EH (cell line): Measurements from ENCODE around the gene WIZ.

ENCODE experiments used
- DNase-seq: peaks from one replicate; pipeline ENCODE4 v3.0.0-alpha.2; 2015; ENCODE audit warnings: low read depth

Gene WIZ

DNA sequence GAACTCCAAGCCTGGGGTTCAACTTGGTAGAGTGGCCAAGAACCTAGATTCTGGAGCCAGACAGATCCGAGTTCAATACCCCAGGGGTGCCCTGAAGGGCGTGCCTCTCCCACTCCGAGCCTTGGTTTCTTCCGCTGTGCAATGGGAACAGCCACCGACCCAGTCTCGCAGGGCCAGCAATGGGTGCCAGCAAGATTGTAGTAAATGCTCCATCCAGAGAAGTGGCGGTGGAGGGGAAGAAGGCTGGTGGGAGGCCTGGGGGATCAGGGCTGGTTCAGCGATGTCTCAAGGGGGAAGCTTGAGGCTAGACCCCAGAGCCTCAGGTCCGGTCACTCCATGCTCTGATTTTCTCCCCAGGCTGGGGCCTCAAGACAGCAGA lies 4.5 kb downstream of the WIZ start:
- no peak for DNase-seq

DNA sequence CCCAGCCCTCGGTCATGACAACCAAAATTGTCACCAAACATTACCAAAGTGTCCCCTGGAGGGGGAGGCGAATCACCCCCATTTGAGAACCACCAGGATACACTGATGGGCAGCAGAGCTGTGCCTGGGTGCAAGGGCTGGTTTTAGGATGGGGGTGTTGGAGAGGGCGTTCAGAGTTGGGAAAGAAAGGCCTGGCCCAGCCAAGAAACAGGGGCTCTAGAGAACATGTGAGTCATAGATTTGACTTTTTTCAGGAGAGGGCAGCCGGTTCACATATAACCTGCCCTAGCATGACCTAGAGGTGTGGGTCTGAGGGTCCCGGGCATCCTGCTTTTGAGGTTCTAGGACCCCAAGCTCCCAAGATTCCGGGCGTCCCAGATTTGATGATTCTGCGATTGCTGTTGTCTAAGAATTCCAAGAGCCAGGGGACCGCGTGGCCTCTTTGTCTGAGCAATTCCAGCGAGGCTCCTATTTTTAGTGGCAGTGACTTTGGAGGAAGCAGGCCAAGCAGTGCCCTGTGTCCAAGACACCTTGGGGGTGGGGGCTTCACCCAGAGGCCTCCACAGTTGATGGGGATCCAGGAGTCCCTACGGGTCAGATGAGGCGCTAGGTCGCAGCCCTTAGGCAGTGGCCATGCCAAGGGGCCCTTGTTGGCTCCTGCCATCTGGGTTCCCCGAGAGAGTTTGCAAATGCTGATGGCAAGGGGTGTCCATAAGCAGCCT lies 5.1 kb downstream of the WIZ start:
- DNase-seq: no peak

DNA sequence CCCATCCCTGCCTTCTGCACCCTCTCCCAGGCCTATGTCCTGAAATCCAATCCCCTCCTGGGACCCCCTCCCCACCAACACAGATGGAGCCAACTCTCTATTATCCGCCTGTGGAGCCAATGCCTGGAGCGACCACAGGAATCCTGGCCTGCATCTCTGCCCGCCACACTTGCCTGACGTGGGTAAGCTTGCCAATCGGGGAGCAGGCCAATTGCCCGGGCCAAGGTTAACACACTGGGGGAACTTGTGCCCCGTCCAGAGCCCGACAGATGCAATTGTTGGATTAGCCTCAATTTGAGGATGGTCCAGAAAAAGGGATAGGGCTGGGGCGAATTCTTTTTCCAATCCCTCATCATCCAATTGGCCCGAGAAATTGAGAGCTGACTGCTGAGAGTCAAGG lies 5.9 kb downstream of the WIZ start:
- DNase-seq: no peak

DNA sequence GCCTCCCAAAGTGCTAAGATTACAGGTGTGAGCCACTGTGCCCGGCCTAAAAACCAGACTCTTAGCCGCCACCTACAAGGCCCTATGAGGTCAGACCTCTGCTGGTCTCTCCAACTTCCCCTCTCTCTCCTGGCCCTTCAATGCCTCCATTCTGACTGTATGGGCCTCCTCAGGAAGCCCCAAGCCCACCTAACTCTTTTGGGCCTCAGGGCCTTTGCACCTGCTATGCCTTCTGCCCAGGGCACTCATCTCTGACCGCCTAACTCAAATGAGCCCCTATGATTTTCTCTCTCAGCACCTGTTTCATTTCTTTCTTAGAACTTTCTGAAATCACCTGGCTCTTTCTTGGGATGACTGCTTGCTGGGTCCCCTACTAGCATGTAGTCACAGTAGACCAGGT lies 6.4 kb downstream of the WIZ start:
- DNase-seq: no peak

DNA sequence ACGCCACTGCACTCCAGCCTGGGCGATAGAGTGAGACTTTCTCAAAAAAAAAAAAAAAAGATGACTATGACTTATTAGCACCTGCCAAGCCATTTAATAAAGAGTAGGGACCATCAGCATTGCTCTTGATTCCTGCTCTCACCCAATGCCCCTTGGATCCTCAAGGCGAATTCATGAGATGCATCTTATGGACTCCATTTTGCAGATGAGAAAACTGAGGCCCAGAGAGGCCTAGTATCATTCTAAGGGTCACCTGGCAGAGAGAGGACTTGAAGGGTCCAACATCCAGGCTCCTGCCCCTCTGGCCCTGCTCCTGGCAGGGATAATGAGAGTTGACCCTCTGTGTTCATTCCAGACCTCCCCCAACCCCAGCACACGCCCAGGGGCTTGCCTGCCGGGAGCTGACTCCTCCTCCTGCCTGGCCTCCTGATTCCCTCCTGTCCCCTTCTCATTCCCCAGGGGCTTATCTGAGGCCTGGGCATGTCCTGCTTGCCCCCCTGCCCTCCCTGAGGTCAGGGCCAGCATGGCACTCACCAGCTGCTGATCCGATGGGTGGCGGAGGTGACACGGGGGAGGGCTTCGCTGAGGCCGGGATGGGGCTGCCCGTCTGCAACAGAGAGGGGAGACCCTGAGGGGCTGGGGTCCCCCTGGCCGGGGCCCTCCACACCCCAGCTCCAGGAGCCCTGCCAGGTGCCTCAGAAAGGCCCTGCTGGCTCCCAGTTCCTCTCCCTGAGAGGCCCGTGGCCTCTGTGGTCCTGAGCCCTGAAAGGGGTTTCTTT lies 7.4 kb downstream of the WIZ start:
- no peak for DNase-seq

DNA sequence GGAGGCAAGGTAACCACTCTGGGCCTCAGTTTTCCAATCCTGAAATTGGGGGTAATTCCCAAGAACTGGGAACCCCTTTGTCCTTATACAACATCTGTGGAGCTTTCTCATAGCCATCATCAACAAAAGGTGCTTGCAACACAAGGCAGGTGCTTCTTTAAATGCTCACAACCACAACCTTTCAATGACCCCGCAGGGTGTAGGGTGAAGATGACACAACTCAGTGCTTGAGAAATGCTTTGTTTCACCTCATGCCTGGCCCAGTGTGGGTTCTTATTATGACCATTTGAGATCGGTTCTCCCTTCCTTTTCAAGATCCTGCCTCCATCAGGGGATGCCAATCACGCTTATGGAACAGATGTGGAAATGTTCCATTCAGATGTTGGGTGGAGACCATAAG lies 8.4 kb downstream of the WIZ start:
- no peak for DNase-seq

DNA sequence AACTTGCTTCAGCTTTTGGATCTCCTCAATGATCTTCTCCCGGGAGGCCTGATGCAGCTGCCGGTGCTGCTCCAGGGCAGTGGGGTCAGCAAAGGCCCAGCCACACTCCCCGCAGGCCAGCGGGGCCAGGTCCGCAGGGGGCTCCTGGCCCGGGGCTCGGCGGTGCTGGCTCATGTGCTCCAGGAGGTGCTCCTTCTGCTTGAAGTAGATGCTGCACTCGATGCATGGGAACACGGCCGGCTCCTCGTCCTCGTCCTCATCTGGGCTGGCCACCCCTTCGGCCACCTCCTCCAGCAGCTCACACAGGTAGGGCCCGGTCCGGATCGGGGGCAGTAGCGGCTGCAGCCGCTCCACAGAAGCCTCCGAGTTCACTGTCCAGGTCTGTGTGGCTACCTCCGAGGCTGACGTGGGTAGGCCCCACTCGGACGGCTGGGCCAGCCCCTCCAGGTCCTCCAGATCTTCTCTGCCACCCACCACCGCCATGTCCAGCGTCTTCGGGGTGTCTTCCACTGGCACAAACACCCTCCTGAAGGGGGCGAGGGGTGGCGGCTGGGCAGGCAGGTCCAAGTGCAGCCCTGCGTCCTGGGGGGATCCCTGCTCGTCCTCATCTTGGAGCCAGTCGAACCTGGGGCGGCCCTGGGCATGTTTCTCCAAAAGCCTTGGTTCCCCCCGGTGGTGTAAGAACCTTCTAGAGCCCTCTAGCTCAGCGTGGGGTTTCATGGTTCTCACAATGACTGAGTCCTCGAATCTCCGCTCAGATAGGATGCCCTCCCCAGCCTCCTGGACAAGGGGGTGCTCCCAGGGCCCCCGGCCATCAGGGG lies 9.7 kb downstream of the WIZ start:
- no peak for DNase-seq

DNA sequence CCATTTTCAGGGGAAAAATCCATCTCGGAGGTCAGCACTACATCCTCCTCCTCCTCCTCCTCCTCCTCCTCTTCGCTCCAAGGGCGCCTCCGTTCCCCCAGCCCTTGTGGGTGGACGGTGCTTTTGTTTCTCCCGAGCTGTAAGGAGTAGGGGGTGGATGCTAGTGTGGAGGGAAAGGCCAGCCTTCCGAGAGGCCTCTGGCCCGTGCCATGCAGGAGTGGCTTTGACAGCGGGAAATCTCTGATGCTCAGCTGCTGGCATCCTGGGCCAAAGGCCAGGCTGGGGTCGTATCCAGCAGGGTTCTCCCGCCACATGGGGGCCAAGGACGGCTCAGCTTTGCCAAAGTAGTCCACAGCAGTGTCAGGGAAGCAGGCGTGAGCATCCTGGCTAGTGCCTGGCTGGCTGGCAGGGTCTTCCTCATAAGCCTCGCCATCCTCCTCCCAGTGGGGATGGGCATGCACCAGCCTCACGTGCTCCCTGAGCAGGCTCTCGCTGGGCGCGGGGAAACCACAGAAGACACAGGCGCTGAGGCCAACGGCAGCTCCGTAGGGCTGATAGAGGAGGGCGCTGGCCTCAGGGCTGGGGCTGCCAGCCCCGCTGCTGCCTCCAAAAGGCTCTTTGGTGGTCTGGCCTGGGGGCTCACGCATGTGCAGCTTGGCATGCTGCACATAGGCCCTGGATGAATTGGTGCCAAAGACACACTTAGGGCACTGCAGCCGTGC lies 10.5 kb downstream of the WIZ start:
- DNase-seq: no peak

DNA sequence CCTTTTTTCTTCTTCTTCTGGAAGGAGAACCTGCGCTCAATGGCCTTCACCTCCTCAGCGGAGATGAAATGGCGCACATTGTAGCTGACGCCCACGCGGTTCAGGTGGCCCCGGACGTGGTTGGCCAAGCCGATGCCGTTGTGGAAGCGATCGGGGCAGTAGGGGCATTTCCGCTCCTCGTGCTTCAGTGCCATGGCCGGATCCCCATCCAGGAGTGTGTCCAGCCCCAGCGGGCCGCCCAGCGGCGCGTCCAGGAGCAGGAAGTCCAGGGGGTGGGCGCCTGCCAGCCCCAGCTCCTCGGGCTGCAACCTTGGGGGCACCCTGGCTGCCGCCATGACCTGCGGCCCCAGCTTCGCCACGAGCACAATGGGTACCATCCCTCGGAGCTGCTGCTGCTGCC lies 11.2 kb downstream of the WIZ start:
- DNase-seq: no peak

DNA sequence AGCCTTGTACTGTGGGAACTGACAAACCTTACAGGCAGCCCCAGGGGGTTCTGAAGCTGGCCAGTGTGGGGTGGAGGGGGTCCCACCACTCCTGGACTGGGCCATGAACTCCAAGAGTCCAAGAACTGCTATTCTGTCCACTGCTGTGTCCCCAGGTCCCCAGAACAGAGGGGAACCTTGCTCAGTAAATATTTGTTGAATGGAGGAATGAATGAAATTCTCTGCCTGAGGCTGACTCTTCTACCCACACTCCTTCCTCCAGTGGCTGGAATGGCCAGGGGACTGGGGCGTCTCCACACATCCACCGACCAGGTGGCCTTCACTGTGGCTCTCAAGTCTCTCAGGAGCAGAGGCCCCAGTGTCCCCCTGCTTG lies 11.6 kb downstream of the WIZ start:
- no peak for DNase-seq

DNA sequence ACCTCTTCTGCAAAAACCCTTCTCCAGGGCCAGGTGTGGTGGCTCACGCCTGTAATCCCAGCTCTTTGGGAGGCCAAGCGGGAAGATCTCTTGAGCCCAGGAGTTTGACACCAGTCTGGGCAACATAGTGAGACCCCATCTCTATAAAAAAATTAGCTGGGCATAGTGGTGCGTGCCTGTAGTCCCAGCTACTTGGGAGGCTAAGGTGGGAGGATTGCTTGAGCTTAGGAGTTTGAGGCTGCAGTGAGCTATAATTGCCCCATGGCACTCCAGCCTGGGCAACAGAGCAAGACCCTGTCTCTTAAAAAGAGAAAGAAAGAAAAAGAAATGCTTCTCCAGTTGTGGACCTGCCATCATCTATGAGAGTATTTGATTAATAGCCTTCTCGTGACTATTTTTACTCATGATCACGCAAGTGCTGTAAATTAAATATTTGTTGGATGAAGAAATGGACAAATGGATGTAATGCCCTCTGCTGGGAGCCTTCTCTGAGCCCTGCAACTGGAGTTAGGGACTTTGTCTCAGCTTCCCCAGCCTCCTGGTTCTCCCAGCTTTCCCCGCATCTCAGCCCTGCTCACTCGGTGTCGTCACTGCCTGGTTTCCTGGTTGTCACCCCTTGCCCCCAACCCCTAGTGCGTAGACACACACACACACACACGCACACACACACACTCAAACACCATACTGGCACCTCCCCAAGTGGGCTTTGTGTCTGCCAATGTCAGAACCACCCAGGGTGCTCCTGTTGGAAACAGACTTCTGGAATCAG lies 12.2 kb downstream of the WIZ start:
- DNase-seq: peak; percentile 30

DNA sequence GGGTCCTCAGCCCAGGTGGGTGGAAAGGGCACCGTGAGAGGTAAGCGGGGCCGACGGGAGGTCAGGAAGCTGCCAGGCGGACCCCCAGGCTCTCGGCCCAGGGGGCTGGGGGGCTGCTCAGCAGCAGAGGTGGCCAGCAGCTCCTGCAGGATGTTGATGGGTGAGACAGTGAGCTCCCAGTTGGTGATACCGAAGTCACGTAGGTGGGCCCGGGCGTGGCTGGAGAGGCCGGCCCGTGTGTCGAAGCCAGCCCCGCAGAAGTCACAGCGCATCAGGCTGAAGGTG lies 13.0 kb downstream of the WIZ start:
- no peak for DNase-seq

DNA sequence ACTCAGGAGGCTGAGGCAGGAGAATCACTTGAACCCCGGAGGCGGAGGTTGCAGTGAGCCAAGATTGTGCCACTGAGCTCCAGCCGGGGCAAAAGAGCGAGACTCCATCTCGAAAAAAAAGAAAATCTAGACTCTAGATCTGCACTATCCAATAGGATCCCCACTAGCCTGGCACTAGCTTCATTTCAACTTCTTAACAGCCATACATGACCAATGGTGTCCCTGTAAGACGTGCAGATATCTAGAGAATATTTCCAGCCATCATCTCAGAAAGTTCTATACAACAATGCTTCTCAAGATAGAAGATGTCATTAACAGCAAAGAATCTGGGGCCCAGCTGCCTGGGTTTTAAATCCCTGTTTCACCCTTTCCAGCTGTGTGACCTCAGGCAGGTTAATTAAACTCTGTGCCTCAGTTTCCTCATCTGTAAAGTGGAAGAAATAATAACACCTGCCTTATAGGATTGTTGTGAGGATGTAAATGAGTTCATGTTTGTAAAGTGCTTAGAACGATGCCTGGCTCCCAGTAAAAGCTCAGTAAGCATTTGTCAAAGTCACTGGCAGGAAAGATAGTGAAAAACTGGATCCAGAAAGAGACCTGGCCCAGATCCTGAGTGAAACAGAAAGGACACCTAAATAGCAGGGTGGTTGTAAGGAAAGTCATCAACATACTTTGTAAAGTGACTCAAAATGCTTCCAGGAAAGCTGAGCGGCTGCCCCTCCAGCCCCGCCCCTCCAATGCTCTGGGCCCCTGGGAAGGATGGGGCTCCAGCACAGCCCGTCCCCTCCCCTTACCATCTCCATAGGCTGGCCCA lies 13.5 kb downstream of the WIZ start:
- no peak for DNase-seq

DNA sequence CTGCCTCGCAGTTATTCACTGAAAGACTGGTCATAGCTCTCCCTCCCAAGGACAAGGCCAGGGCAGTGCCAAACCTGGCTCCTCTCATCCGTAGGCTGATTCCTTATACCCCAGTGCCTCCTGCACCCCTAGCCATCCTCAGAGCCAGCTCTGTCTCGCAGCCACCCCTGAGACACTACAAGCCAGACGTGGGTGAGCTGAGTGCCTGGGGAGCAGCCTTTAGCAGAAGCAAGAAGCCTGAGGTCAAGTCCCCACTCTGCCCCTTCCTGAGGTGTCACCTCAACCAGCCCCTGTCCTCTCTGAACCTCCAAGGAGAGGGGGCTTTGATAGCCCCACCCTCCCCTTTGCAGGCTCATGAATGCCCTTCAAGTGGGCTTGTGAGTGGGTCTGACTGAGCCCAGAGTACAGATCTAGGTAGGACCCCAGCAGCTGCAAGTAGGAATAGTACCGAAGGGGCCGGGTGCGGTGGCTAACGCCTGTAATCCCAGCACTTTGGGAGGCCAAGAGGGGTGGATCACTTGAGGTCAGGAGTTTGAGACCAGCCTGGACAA lies 16.2 kb downstream of the WIZ start:
- DNase-seq: no peak

DNA sequence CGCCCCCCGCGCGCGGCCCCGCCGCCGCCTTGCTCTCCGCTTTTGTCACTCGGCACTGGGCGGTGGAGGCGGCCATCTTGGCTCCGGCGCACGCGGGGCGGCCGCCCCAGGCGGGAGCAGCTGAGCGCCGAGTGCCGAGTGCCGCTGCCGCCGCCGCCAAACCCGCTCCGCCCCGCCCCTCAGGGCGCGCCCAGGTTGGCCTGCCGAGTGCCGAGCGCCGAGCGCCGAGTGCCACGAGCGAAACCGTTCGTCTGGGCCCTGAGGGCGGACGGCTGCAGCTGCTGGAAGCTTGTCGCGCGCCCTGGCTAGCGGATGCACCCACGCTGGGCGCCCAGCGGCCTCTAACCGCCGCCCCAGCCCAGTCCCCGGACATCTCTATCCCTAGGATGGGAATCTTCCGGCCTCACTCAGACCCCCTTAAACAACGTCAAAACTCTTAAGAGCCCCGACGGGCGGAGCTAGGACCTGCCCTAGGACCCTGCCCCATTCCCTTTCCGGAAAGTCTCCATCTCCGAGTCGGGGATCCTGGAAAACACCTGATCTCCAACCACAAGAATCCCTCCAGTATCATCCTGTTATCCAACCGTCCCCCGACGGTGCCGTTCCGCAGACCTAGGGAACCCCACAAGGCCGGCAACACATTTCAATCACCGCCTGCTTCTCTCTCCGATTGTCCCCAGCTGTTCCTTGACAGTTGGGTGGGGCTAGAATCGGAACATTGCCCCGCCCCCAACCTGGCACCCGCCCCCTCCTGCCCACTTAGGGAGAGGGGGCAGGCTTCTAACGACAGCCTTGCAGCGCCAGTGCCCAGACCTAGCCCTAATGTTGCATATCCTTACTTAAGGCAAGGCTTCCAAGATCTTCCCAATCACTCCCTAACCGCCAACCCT lies 16.9 kb downstream of the WIZ start:
- peak; percentile 89 for DNase-seq

DNA sequence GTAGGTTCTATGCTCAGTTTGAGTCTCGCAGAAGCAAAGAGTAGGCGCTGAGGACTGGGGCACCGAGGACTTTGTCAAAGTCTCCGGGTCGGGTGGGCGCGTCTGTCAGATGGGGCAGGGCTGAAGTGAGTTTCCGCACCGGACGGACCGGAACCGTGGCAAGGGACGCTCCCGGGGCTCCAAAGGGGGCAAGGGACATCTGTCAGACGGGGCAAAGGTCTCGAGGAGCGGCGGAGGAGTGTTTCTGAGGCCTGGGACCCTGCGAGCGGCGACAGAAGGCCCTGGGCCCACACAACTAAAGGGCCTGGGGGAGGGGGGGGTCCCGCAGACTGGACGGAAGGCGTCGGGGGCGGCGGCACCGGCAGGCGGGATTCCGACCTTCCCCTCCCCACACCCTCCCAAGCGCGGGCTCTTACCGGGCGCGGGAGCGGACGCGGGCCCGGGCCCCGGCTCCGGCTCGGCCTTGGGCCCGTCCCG lies 17.7 kb downstream of the WIZ start:
- DNase-seq: no peak

DNA sequence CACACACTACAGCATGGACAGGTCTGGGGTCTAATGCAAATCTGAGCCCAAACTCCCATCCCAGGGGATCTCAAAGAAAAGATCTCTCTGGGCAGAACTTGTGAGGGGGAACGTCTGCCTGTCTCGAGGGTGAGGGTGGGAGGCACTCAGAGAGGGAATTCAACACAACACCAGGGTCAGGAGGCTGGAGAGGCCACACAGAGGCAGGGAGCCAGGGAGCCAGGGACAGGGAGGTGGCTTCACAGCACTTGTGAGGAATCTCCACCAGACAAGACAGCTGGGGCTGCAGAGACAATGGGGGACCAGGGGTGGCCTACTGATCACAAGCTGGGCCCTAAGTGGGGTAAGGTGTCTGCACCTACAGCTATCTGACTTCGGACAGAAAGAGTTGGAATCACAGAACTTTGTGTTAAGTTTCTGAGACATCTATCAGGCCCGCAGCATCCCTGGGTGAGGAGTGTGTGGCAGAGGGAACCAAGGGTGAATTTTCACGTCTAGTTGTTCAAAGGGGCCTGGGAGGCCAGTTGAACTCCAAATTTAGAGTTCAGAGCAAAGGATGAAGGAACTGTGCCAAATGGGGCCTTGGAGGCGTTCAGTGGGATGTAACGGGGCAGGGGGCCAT lies 18.2 kb downstream of the WIZ start:
- no peak for DNase-seq

DNA sequence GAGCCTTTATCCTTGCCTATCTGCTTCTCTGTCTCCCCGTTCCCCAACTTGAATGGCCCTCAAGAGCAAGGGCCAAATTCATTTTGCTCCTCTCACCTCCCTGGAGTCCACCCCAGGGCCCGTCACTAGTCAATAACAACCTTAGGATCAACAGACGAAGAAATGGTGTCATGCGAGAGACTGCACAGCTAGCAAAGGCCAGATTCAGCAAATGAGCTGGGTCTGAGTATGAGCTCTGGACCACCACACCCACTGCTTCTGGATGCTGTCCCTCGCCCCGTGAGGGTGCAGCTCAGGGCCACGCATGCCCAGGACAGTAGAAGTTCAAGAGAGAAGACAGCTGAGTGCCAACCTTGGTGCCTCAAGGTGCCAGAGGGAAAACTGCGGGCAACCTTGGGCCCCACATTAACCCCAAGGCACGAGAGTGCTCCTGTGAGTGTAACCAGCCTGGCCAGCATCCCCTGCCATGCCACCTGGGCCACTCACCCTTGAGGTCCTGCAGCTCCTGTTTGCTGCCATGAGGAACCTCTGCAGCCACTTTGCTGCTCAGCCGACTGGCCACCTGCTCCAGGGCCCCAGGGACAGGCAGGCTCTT lies 19.1 kb downstream of the WIZ start:
- DNase-seq: no peak
